GM12801 (cell line): ENCODE data around the gene SLC35F3.

ENCODE experiments used
- CTCF ChIP-seq: IDR thresholded peaks from one replicate; pipeline ENCODE4 v1.5.1; 2011; ENCODE audit warnings: control low read depth; ENCODE audit not compliant: insufficient read length; ENCODE audit errors: extremely low read depth

Gene SLC35F3

DNA sequence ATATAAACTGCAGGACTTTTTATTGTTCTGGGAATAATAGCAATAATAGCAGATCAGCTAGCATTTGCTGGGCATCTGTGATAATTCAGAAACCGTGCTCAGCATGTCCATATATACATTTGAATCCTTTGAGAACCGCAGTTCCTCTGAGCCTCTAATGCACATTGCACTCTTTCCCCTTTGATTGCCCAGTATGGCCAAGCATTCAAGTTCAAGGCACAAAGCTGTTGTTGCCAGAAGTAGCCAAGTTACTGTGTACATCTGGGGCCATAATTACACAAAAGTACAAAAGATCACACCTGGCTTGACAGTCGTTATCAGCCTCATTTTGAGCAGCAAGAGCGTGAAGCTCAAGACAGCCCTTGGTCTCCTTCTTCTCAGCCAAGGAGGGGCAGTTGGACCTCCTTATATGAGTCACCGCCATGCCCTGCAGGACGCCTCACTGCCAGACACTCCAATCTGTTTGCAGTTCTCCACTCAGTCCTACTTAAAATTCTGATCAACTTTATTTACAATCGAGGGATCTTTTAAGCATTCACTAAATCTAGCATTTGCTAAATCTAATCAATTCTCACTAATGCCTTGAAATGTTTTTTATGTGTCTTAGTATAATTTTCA, 216.0 kb downstream of the SLC35F3 start:
- TF ChIP-seq CTCF, result no peak

- no peak for TF ChIP-seq CTCF
These were observed 219.4 kb downstream of the SLC35F3 start for GRCh38 chr1:234123867-234124266.

GRCh38 chr1:234125283-234125682, 220.8 kb downstream of the SLC35F3 start:
- no peak for TF ChIP-seq CTCF

GRCh38 chr1:234125714-234126113, 221.2 kb downstream of the SLC35F3 start:
- TF ChIP-seq CTCF, result no peak

DNA sequence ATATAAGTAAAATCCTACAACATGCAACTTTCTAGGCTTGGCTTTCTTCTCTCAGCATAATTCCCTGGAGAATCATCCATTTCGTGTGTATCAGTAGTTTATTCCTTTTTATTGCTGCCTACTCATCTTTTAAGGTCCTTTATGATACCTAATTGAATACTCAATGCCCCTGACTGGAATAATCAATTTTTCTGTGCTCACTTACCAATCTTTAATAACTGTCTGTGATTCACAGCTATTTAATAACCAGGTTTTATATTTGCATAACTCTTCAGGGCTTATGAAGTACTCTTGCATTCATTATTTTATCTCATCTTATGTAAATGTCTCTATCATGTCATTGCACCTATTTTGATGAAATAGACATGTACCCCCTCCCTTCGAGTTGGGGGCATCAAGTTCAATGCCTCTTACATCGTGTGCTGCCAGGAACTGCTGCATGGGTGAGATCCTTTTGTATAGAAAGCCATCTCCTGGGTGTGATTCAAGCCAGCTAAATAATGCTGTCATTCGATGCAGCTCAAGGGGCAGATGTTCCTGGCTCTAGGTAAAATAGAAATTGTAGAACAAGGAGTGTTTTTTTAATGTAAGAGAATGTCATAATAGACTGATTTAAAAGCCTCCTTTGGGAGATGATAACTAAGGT, 222.7 kb downstream of the SLC35F3 start:
- TF ChIP-seq CTCF, result no peak

DNA sequence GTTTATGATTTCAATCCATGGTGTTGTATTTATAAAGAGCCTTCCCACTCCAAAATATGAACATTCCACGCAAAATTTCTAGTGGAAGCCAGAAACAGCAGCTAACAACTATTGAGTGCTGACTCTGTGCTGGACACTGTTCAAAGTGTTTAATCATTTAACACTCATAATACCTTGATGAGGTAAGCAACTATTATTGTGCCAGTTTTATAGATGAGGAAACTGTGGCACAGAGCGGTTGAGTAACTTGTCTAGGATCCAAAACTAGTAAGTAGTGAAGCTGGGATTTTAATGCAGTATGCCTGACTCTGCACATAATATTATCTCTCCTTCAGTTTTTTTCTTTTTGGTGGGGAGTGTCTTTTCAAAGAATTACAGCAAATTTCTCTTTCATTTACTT, 228.3 kb downstream of the SLC35F3 start:
- no peak for TF ChIP-seq CTCF

DNA sequence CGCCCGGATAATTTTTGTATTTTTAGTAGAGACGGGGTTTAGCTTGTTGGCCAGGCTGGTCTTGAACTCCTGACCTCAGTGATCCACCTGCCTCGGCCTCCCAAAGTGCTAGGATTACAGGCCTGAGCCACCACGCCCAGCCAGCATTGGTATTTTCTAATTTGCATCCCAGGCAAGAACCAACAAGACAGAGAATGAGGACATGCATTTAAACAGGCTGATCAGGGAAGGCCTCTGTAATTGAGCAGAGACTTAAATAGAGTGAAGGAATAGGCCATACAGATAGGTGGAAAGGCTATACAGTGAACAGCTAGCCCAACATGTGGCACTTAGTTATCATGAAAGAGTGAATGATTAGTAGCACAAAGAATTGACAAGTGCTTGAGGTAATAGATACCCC, 230.4 kb downstream of the SLC35F3 start:
- TF ChIP-seq CTCF, result no peak
